ENCODE results near the gene CKMT1B. TPM values are rescaled to one million over a fixed set of nuclear protein-coding genes. Genes with fewer than 3 reads are reported as not detected.
"Not testable (repeated sequence)": the region's sequence is repeated elsewhere in the genome, so short reads cannot be mapped to it uniquely, and the experiment has no call there.

Gene CKMT1B
- total RNA-seq, result 0.45 TPM in 1 of 2 replicates, not detected in the other

GRCh38 chr15:43593328-43594190, at the start of gene CKMT1B:
Gene CKMT1B, plus strand, starts transcription at chr15:43594027. Its CDS starts 192 bp downstream, at chr15:43594219.
- intact Hi-C loops (cut with micrococcal nuclease), result not testable (repeated sequence)

- intact Hi-C loops (cut with micrococcal nuclease), result no loop called here
Measured at GRCh38 chr15:43544266-43544665, 49.6 kb upstream of the CKMT1B start.

- intact Hi-C loops (cut with micrococcal nuclease), result no loop called here
Measured at GRCh38 chr15:43545426-43545825, 48.4 kb upstream of the CKMT1B start.

- intact Hi-C loops (cut with micrococcal nuclease), result no loop called here
Measured at GRCh38 chr15:43547539-43547938, 46.3 kb upstream of the CKMT1B start.

GRCh38 chr15:43550527-43551363, 43.1 kb upstream of the CKMT1B start:
- intact Hi-C loops (cut with micrococcal nuclease), result no loop called here

- intact Hi-C loops (cut with micrococcal nuclease), result no loop called here
Measured at GRCh38 chr15:43552256-43552655, 41.6 kb upstream of the CKMT1B start.

- intact Hi-C loops (cut with micrococcal nuclease), result no loop called here
Measured at GRCh38 chr15:43552986-43553385, 40.8 kb upstream of the CKMT1B start.

- intact Hi-C loops (cut with micrococcal nuclease), result not testable (repeated sequence)
Measured at GRCh38 chr15:43562753-43563152, 31.1 kb upstream of the CKMT1B start.

GRCh38 chr15:43563793-43564192, 30.0 kb upstream of the CKMT1B start:
- intact Hi-C loops (cut with micrococcal nuclease), result not testable (repeated sequence)

- intact Hi-C loops (cut with micrococcal nuclease), result not testable (repeated sequence)
Measured at GRCh38 chr15:43566615-43567014, 27.2 kb upstream of the CKMT1B start.

- intact Hi-C loops (cut with micrococcal nuclease), result not testable (repeated sequence)
Measured at GRCh38 chr15:43574607-43575006, 19.2 kb upstream of the CKMT1B start.

- intact Hi-C loops (cut with micrococcal nuclease), result not testable (repeated sequence)
Measured at GRCh38 chr15:43589778-43590466, 3.9 kb upstream of the CKMT1B start, which contains the start of gene PPIP5K1. Gene PPIP5K1, minus strand, starts transcription at chr15:43590208. Its CDS starts 5,704 bp downstream, at chr15:43584504.

- intact Hi-C loops (cut with micrococcal nuclease), result not testable (repeated sequence)
Measured at GRCh38 chr15:43592841-43593240, 986 bp upstream of the CKMT1B start.

- intact Hi-C loops (cut with micrococcal nuclease), result not testable (repeated sequence)
Measured at GRCh38 chr15:43599131-43599530, 5.3 kb downstream of the CKMT1B start.

- intact Hi-C loops (cut with micrococcal nuclease), result not testable (repeated sequence)
Measured at GRCh38 chr15:43600200-43600599, 6.4 kb downstream of the CKMT1B start.

GRCh38 chr15:43602233-43602632, 8.4 kb downstream of the CKMT1B start:
- intact Hi-C loops (cut with micrococcal nuclease), result not testable (repeated sequence)

- intact Hi-C loops (cut with micrococcal nuclease), result not testable (repeated sequence)
Measured at GRCh38 chr15:43617750-43618149, 23.9 kb downstream of the CKMT1B start.

- intact Hi-C loops (cut with micrococcal nuclease), result not testable (repeated sequence)
Measured at GRCh38 chr15:43618700-43619099, 24.9 kb downstream of the CKMT1B start, which contains the start of gene STRC. Gene STRC, minus strand, starts transcription at chr15:43618800. Its CDS starts 78 bp downstream, at chr15:43618722.

- intact Hi-C loops (cut with micrococcal nuclease), result not testable (repeated sequence)
Measured at GRCh38 chr15:43622068-43622799, 28.4 kb downstream of the CKMT1B start.

GRCh38 chr15:43625106-43625505, 31.3 kb downstream of the CKMT1B start:
- intact Hi-C loops (cut with micrococcal nuclease), result no loop called here
